Smooth muscle cell (in vitro differentiated cells): ENCODE data around the gene HYKK. TPM values are rescaled to one million over a fixed set of nuclear protein-coding genes. Genes with fewer than 3 reads are reported as not detected.
A peak's percentile ranks its signal among the peaks of the same experiment; 100 is the strongest.

ENCODE experiments used
- DNase-seq: peaks from one replicate; lab custom pipeline; 2025; ENCODE audit not compliant: unreplicated experiment; lab: John Stamatoyannopoulos, UW
- H2AFZ ChIP-seq: fragments of 200-600 bp; sonication (generic); 2 replicates; pipeline ENCODE4 v1.6.0; 2016; ENCODE audit warnings: antibody characterized with exemption, low read depth, mild to moderate bottlenecking
- H3F3A ChIP-seq: fragments of 200-600 bp; sonication (generic); 2 replicates; pipeline ENCODE4 v1.6.0; 2017; ENCODE audit warnings: antibody characterized with exemption, low read depth
- H3K27ac ChIP-seq: fragments of 200-600 bp; sonication (generic); 2 replicates; pipeline ENCODE4 v1.5.1; 2016; ENCODE audit warnings: low read depth, mild to moderate bottlenecking
- H3K27me3 ChIP-seq: fragments of 200-600 bp; sonication (generic); 2 replicates; pipeline ENCODE4 v1.6.1; 2016; ENCODE audit warnings: low read depth, mild to moderate bottlenecking
- H3K36me3 ChIP-seq: fragments of 200-600 bp; sonication (generic); 2 replicates; pipeline ENCODE4 v1.5.1; 2016; ENCODE audit warnings: low read depth
- H3K4me1 ChIP-seq: fragments of 200-600 bp; sonication (generic); 2 replicates; pipeline ENCODE4 v1.5.1; 2016; ENCODE audit warnings: low read depth
- H3K4me2 ChIP-seq: fragments of 200-600 bp; sonication (generic); 2 replicates; pipeline ENCODE4 v1.6.0; 2016; ENCODE audit warnings: mild to moderate bottlenecking
- H3K4me3 ChIP-seq: fragments of 200-600 bp; sonication (generic); 2 replicates; pipeline ENCODE4 v1.5.1; 2016; ENCODE audit warnings: mild to moderate bottlenecking
- H3K79me2 ChIP-seq: fragments of 200-600 bp; sonication (generic); 2 replicates; pipeline ENCODE4 v1.6.0; 2016; ENCODE audit warnings: low read depth, mild to moderate bottlenecking
- H3K9ac ChIP-seq: fragments of 200-600 bp; sonication (generic); 2 replicates; pipeline ENCODE4 v1.6.0; 2016; ENCODE audit warnings: low read depth
- H3K9me3 ChIP-seq: fragments of 200-600 bp; sonication (generic); replicated peaks from 2 replicates; pipeline ENCODE4 v1.5.1; 2016; ENCODE audit warnings: low read depth
- H4K20me1 ChIP-seq: fragments of 200-600 bp; sonication (generic); 2 replicates; pipeline ENCODE4 v1.6.0; 2016; ENCODE audit warnings: low read depth
- CTCF ChIP-seq: fragments of 200-600 bp; sonication (generic); IDR thresholded peaks from 2 replicates; pipeline ENCODE4 v1.5.1; 2017; ENCODE audit warnings: borderline replicate concordance, mild to moderate bottlenecking, antibody characterized with exemption; ENCODE audit not compliant: insufficient read depth, poor library complexity, severe bottlenecking
- WGBS: methylation state at CpG from one replicate; pipeline ENCODE4 v1.1.7; 2016; ENCODE audit warnings: low lambda C conversion rate; 5-methylcytosine and 5-hydroxymethylcytosine counted together
- polyA plus RNA-seq: library from polyadenylated mRNA; unstranded; fragments of >200 nt; fragmentation: Nextera tagmentation; extraction: Ambion mirVana; gene quantifications from 2 replicates; pipeline ENCODE4 v1.2.1, GENCODE V29; 2016
- total RNA-seq: library from RNA; depleted of rRNA; stranded (reverse); fragments of >200 nt; gene quantifications from 2 replicates; pipeline ENCODE4 v1.2.3, GENCODE V29; 2014

The HYKK gene
- total and polyA plus RNA-seq, 2 experiments from 2014 or later: 0.54 to 2.4 TPM

- Histone ChIP-seq H3K9ac (no peak overlapping the region), H3K79me2 (no peaks in the 10 kb centered on the region), H4K20me1 (no peaks in the 10 kb centered on the region), H3K9me3 (no peaks in the 10 kb centered on the region), H3K36me3 (no peaks in the 10 kb centered on the region), H2AFZ (no peak overlapping the region), H3K4me3 (no peak overlapping the region), H3K27me3 (peaks cover 7% of the 10 kb centered on the region), H3F3A (no peaks in the 10 kb centered on the region), H3K4me2 (no peak overlapping the region), H3K4me1 (no peaks in the 10 kb centered on the region), H3K27ac (no peak overlapping the region)
- TF ChIP-seq CTCF: no peak
- no peak for DNase-seq
- WGBS: 81% methylated on average over 5 of the region's 5 CpGs
Observed at GRCh38 chr15:78561490-78561889, 54.1 kb downstream of the HYKK start.

- Histone ChIP-seq H3K9ac (no peak overlapping the region), H3K9me3 (no peaks in the 10 kb centered on the region), H3K79me2 (no peaks in the 10 kb centered on the region), H3K27ac (no peak overlapping the region), H3K4me1 (no peaks in the 10 kb centered on the region), H2AFZ (no peak overlapping the region), H3K4me2 (no peak overlapping the region), H3K27me3 (peaks cover 10% of the 10 kb centered on the region), H3K36me3 (no peaks in the 10 kb centered on the region), H4K20me1 (no peaks in the 10 kb centered on the region), H3K4me3 (no peak overlapping the region), H3F3A (no peaks in the 10 kb centered on the region)
- 87% methylated on average over 2 of the region's 2 CpGs for WGBS
- DNase-seq: no peak
- no peak for TF ChIP-seq CTCF
Observed at GRCh38 chr15:78563092-78563491, 55.7 kb downstream of the HYKK start.

GRCh38 chr15:78564743-78565096, 57.3 kb downstream of the HYKK start:
- WGBS: 73% methylated on average over 11 of the region's 11 CpGs
- peak overlapping the region; percentile 34 for H2AFZ ChIP-seq
- peak overlapping the region; percentile 86 for H3K4me2 ChIP-seq

More at GRCh38 chr15:78564743-78565096, 57.3 kb downstream of the HYKK start:
- Histone ChIP-seq H3K4me1 (no peaks in the 10 kb centered on the region), H3K9me3 (no peaks in the 10 kb centered on the region), H3K79me2 (no peaks in the 10 kb centered on the region), H3K27me3 (peaks cover 10% of the 10 kb centered on the region), H3K9ac (no peak overlapping the region), H3K4me3 (no peak overlapping the region), H3F3A (no peaks in the 10 kb centered on the region), H3K36me3 (no peaks in the 10 kb centered on the region), H3K27ac (no peak overlapping the region), H4K20me1 (no peaks in the 10 kb centered on the region)
- TF ChIP-seq CTCF: no peak
- no peak for DNase-seq
